Tibial nerve (tissue), 4 donors: ENCODE measurements around the gene CD163L1. TPM values are rescaled to one million over a fixed set of nuclear protein-coding genes. Genes with fewer than 3 reads are reported as not detected.

Source experiments
- DNase-seq, 2 donors: peaks; one replicate each; pipeline ENCODE4 v3.0.0-alpha.2; 2019; ENCODE audit warnings: low spot score in 2 of 2
- H3K27ac ChIP-seq, 4 donors: fragments of 200-600 bp; sonication (generic) in 3 of 4; one replicate each; pipeline ENCODE4 v1.5.1; 2017 to 2019; ENCODE audit warnings: mild to moderate bottlenecking in 1 of 4
- H3K27me3 ChIP-seq, 2 donors: fragments of 200-600 bp; sonication (generic) in 1 of 2; one replicate each; pipeline versions ENCODE4 v1.5.1 to v1.6.0; 2017 to 2019
- H3K36me3 ChIP-seq, 3 donors: fragments of 200-600 bp; sonication (generic); one replicate each; pipeline ENCODE4 v1.5.1; 2018 to 2019
- H3K4me1 ChIP-seq, 4 donors: fragments of 200-600 bp; sonication (generic) in 3 of 4; one replicate each; pipeline ENCODE4 v1.5.1; 2017 to 2019
- H3K4me3 ChIP-seq, 4 donors: fragments of 200-600 bp; sonication (generic) in 3 of 4; one replicate each; pipeline ENCODE4 v1.5.1; 2017 to 2019; ENCODE audit warnings: mild to moderate bottlenecking in 1 of 4, moderate library complexity in 1 of 4
- H3K9me3 ChIP-seq, 4 donors: fragments of 200-600 bp; sonication (generic) in 3 of 4; one replicate each; pipeline ENCODE4 v1.5.1; 2017 to 2019
- EP300 ChIP-seq, 2 donors: sonication (generic); formaldehyde crosslinking; IDR thresholded peaks; one replicate each; pipeline ENCODE4 v1.6.1; 2017; ENCODE audit warnings: antibody characterized with exemption in 2 of 2, mild to moderate bottlenecking in 1 of 2
- POLR2A ChIP-seq, 2 donors: fragments of 450-650 bp; IDR thresholded peaks; one replicate each; pipeline ENCODE4 v1.6.1; 2017; ENCODE audit warnings: antibody characterized with exemption in 2 of 2, mild to moderate bottlenecking in 2 of 2, moderate library complexity in 2 of 2
- WGBS, 2 donors: methylation state at CpG; one replicate each; pipeline ENCODE4 v1.1.5; 2018; 5-methylcytosine and 5-hydroxymethylcytosine counted together
- total RNA-seq, 4 donors: library from RNA; depleted of rRNA; stranded (reverse); fragments of >200 nt; gene quantifications; one replicate each; pipeline ENCODE4 v1.1.0, GENCODE V29; 2016
- TF ChIP-seq, protein P1 (sequence below), 5 experiments: fragments of 200-600 bp in 3 of 5; fragments of 450-650 bp in 2 of 5; sonication (generic) in 3 of 5; IDR thresholded peaks; one replicate each; pipeline ENCODE4 v1.5.1; 2016 to 2019; ENCODE audit warnings: antibody characterized with exemption in 5 of 5, mild to moderate bottlenecking in 3 of 5, moderate library complexity in 2 of 5

Gene CD163L1
- total RNA-seq, 4 donors from 2014 or later = 0.66 to 16.7 (median 1.6) TPM

DNA sequence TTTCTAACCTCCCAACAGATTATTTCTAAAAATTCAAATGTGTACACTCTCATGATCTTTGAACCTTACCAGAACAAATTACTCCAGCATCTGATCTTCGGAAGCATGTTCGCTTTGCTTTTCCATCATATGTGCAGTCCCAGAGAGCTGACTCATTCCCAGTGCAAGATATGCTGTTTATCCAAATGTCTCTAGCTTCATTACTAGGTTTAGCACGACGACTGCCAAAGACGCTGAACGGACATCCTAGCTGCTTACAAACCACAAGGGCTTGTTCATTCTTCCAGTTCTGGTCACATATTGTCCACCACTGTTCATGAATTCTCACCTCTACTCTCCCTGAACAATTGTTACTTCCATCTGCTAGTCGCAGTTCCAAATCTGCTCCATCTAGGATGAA is 40.5 kb downstream of the CD163L1 start:
- Histone ChIP-seq H3K4me1 (no peaks in the 10 kb centered on the region), H3K9me3 (no peaks in the 10 kb centered on the region), H3K27me3 (no peaks in the 10 kb centered on the region), H3K4me3 (no peak overlapping the region), H3K36me3 (no peaks in the 10 kb centered on the region), H3K27ac (no peak overlapping the region)
- no peak for DNase-seq
- TF ChIP-seq POLR2A (IDR thresholded peaks at IDR 0.05) (no peak), EP300 (IDR thresholded peaks at IDR 0.05) (no peak)
- TF ChIP-seq, protein P1, sequence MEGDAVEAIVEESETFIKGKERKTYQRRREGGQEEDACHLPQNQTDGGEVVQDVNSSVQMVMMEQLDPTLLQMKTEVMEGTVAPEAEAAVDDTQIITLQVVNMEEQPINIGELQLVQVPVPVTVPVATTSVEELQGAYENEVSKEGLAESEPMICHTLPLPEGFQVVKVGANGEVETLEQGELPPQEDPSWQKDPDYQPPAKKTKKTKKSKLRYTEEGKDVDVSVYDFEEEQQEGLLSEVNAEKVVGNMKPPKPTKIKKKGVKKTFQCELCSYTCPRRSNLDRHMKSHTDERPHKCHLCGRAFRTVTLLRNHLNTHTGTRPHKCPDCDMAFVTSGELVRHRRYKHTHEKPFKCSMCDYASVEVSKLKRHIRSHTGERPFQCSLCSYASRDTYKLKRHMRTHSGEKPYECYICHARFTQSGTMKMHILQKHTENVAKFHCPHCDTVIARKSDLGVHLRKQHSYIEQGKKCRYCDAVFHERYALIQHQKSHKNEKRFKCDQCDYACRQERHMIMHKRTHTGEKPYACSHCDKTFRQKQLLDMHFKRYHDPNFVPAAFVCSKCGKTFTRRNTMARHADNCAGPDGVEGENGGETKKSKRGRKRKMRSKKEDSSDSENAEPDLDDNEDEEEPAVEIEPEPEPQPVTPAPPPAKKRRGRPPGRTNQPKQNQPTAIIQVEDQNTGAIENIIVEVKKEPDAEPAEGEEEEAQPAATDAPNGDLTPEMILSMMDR (IDR thresholded peaks at IDR 0.05) = no peak
- WGBS, 2 donors = 43 to 73% methylated on average over 7 of the region's 7 CpGs

DNA sequence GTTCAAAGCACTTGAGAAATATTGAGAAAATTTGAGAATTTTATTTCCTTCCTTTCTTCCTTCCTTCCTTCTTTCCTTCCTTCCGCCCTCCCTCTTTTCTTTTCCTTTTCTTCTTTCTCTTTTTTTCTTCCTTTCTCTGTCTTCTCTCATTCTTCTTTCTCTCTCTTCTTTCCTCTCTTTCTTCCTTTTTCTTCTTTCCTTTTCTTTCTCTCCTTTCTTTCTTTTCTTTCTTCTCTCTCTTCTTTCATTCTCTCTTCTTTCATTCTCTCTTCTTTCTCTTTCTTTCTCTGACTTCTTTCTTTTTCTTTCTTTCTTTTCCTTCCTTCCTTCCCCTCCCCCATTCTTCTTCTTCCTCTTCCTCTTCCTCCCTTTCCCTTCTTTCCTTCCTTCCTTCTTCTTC is 44.9 kb downstream of the CD163L1 start:
- Histone ChIP-seq H3K27me3 (no peaks in the 10 kb centered on the region), H3K4me1 (no peaks in the 10 kb centered on the region), H3K9me3 (peaks cover 0 to 3% (median 0%) of the 10 kb centered on the region in 4 donors), H3K4me3 (no peak overlapping the region), H3K27ac (no peak overlapping the region), H3K36me3 (no peaks in the 10 kb centered on the region)
- DNase-seq = no peak
- 95 to 97% methylated on average over 1 of the region's 1 CpG for WGBS, 2 donors
- TF ChIP-seq, protein P1 (IDR thresholded peaks at IDR 0.05) = no peak

DNA sequence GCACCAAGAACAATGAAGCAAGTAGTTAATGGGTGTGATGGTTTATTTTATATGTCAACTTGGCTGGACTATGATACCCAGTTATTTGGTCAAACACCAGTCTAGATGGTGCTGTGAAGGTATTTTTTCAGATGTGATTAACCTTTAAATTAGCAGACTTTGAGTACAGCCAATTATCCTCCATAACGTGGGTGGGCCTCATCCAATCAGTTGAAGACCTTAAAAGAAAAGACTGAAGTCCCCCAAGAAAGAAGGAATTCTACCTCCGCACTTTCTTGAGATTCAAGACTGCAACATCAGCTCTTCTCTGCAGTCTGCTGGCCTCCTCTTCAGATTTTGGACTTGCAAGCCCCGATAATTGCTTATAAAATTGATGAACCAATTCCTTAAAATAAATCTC is 47.5 kb downstream of the CD163L1 start:
- H3K27ac ChIP-seq = no peak overlapping the region
- 69 to 81% methylated on average over 3 of the region's 3 CpGs for WGBS, 2 donors

DNA sequence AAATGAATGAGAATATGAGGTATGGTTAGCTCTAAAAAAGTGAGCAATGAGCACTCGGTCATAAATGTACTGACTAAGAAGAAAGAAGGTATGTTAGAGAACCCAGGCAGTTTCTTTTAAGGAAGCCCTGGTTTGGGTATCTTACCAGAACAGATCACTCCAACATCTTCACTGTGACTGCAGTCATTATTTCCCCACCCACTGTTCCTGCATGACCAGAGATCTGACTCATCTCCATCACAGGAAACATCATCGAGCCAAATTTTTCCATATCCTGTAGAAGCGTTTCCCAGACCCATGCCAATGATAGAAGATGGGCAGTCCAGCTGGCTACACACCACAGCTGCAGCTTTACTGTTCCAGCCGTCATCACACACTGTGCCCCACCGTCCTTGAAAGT is 48.0 kb downstream of the CD163L1 start:
- H3K4me1 ChIP-seq = no peaks in the 10 kb centered on the region
- no peak overlapping the region for H3K4me3 ChIP-seq
- H3K9me3 ChIP-seq = peaks cover 0 to 14% (median 0%) of the 10 kb centered on the region in 4 donors
- H3K27me3 ChIP-seq = no peaks in the 10 kb centered on the region
- 81 to 85% methylated on average over 5 of the region's 5 CpGs for WGBS, 2 donors
- H3K36me3 ChIP-seq = no peaks in the 10 kb centered on the region
- no peak for DNase-seq
- H3K27ac ChIP-seq = no peak overlapping the region
- TF ChIP-seq POLR2A (IDR thresholded peaks at IDR 0.05) = no peak
- TF ChIP-seq, protein P1 (IDR thresholded peaks at IDR 0.05) = no peak
- TF ChIP-seq EP300 (IDR thresholded peaks at IDR 0.05) = no peak

More for the DNA sequence above, 47.5 kb downstream of the CD163L1 start:
- TF ChIP-seq, protein P1 (IDR thresholded peaks at IDR 0.05) = no peak
- no peak for TF ChIP-seq EP300 (IDR thresholded peaks at IDR 0.05)
- TF ChIP-seq POLR2A (IDR thresholded peaks at IDR 0.05) = no peak
- no peaks in the 10 kb centered on the region for H3K27me3 ChIP-seq
- H3K4me3 ChIP-seq = no peak overlapping the region
- no peak for DNase-seq
- no peaks in the 10 kb centered on the region for H3K4me1 ChIP-seq
- H3K36me3 ChIP-seq = no peaks in the 10 kb centered on the region
- peaks cover 0 to 14% (median 0%) of the 10 kb centered on the region in 4 donors for H3K9me3 ChIP-seq

DNA sequence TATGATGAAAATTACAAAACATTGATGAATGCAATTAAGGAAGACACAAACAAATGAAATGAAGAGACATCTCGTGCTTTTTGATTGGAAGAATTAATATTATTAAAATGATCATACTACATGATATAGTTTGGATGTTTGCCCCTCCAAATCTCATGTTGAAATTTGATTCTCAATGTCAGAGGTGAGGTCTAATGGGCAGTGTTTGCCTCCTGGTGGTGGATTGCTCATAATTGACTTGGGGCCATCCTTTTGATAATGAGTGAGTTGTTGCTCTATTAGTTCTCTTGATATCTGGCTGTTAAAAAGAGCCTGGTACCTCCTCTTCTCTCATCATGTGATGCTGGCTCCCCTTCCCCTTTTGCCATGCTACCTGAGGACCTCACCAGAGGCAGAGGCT is 56.7 kb downstream of the CD163L1 start:
- H3K9me3 ChIP-seq = peaks cover 0 to 12% (median 0%) of the 10 kb centered on the region in 4 donors
- no peaks in the 10 kb centered on the region for H3K36me3 ChIP-seq
- H3K27ac ChIP-seq = no peak overlapping the region
- no peak for DNase-seq
- TF ChIP-seq POLR2A (IDR thresholded peaks at IDR 0.05) (no peak), EP300 (IDR thresholded peaks at IDR 0.05) (no peak)
- TF ChIP-seq, protein P1 (IDR thresholded peaks at IDR 0.05) = no peak
- H3K4me1 ChIP-seq = no peaks in the 10 kb centered on the region
- H3K27me3 ChIP-seq = no peaks in the 10 kb centered on the region
- WGBS, 2 donors = 75 to 77% methylated on average over 1 of the region's 1 CpG
- no peak overlapping the region for H3K4me3 ChIP-seq
